Erythroblast (primary cell): ENCODE data around the gene ADCY4.

Experiments
- GATA1 ChIP-seq: IDR thresholded peaks from 2 replicates; pipeline ENCODE4 v1.6.1; 2011; ENCODE audit warnings: low read depth, mild to moderate bottlenecking, control low read depth, low read length, moderate library complexity
- POLR2A ChIP-seq: IDR thresholded peaks from 2 replicates; pipeline ENCODE4 v1.6.1; 2011; ENCODE audit warnings: mild to moderate bottlenecking, low read length

GRCh38 chr14:24291446-24292117, 43.3 kb downstream of the ADCY4 start:
- TF ChIP-seq POLR2A, result no peak
- no peak for TF ChIP-seq GATA1
